Measurements from ENCODE around the gene HLA-DQA1.
"Not testable (repeated sequence)": the region's sequence is repeated elsewhere in the genome, so short reads cannot be mapped to it uniquely, and the experiment has no call there.

HLA-DQA1 gene

DNA sequence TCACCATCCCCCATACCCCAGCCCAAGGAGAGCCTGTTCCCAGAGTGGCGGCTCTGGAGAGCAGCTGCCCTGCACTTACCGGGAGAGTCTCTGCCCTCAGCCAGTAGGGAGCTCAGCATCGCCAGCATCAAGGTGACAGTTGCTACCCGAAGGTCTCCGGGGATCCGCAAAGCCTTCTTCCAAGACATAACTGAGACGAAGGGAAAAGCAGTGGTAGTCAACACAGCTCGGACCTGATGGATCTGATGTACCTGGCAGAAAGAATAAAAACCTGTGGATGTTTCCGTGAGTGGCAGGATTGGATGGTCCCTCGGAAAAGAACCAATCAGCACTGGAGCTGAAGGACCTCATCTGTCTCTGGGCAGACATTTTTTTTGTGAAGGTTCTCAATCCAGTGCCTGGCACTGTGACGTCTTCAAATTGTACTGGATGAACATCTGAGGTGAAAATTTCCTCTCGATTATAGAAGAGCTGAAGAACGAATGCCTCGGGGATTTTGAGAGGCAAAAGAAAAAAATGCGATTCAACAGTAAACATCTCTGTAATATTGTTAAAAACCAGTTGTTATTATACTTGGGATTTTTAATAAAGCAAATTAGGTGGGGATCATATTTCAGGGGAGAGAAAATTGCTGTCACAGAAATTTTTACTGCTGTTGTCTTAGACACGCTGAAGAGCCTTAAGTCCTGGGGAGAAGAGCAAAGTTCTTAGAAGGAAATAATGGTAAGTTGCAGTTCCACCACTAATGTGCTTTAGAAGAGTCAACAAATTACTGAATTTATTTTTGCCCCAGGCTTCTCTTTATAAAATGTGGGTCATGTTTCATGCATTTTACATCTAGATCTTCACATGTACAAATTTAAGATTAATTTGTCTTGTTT, 29.5 kb downstream of the HLA-DQA1 start, which contains the start of gene HLA-DQB1:
Gene HLA-DQB1, minus strand, starts transcription at position 238 of the 881 bp plus-strand sequence. Its CDS starts 50 bp downstream, at position 188.
- H3K4me3 ChIP-seq (replicated peaks; ENCODE audit: low read depth, low read length), result no peak within 1 kb of the TSS
- TF ChIP-seq, protein P1, sequence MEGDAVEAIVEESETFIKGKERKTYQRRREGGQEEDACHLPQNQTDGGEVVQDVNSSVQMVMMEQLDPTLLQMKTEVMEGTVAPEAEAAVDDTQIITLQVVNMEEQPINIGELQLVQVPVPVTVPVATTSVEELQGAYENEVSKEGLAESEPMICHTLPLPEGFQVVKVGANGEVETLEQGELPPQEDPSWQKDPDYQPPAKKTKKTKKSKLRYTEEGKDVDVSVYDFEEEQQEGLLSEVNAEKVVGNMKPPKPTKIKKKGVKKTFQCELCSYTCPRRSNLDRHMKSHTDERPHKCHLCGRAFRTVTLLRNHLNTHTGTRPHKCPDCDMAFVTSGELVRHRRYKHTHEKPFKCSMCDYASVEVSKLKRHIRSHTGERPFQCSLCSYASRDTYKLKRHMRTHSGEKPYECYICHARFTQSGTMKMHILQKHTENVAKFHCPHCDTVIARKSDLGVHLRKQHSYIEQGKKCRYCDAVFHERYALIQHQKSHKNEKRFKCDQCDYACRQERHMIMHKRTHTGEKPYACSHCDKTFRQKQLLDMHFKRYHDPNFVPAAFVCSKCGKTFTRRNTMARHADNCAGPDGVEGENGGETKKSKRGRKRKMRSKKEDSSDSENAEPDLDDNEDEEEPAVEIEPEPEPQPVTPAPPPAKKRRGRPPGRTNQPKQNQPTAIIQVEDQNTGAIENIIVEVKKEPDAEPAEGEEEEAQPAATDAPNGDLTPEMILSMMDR (IDR thresholded peaks at IDR 0.05; ENCODE audit: low read length, missing control alignments), result no peak
- peak; percentile 23 for DNase-seq (ENCODE audit: low read depth)

DNA sequence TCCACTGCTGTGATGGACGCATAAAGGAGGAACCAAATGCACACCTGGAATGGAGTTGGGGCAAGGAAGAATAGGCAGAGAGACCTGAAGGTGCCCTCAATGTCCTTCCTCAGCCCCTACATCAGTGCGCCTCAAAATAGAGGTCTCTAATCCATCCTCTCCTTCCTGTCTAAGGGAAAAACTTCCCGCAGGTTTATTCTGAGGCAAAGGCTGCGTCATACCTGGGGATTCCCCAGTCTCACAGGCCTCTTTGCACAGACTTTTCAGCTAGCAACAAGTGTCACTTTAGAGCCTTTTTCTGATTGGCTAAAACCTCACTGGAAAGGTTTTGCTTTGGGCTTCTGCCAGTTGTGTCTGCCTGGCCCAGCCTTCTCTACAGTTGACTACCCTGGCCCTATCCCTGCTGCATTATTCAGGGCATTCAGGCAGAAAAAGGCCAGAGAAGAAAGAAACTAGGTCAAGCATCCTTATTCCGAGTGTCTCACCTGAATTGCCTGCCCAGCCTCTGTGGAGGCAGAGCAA, 31.1 kb downstream of the HLA-DQA1 start:
- TF ChIP-seq, protein P1 (IDR thresholded peaks at IDR 0.05; ENCODE audit: low read length, missing control alignments), result no peak
- no peak overlapping the region for H3K4me3 ChIP-seq (replicated peaks; ENCODE audit: low read depth, low read length)
- peak; percentile 23 for DNase-seq (ENCODE audit: low read depth)

DNA sequence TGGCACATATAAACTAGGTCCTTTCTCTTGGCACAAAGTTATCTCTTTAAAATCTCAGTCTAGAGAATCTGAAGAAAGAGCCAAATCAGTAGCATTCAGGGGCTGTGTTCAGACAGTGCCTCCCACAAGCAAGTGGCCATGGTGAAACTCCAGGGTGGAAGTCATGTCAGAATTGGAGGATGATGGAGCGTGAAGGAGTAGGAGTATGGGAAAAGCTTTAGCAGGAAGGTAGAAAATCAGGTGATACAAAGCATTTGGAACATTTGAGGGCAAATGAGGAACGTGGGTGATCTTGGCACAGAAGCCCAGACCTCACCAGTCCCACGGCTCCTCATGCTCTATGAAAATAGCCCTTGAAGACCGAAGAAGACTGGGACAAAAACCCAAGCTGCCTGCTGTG, 32.0 kb downstream of the HLA-DQA1 start:
- no peak overlapping the region for H3K4me3 ChIP-seq (replicated peaks; ENCODE audit: low read depth, low read length)
- TF ChIP-seq, protein P1 (IDR thresholded peaks at IDR 0.05; ENCODE audit: low read length, missing control alignments), result no peak
- DNase-seq (ENCODE audit: low read depth), result no peak

DNA sequence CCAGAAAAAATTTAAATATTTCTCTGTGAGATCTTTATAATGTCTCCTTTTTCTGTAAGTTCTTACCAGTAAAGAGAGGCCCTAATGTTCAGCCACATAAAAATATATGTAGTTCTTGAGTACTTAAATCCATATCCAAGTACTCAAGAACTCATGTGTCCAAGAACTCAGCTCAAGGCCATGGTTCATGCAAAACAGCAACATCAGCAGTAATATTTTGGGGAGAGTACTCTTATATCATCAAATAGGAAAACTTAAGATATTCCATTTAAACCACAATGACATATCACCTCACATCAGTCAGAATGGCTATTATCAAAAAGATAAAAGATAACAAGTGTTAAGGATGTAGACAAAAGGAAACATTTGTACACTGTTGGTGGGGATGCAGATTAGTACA, 32.7 kb downstream of the HLA-DQA1 start:
- no peak overlapping the region for H3K4me3 ChIP-seq (replicated peaks; ENCODE audit: low read depth, low read length)
- TF ChIP-seq, protein P1 (IDR thresholded peaks at IDR 0.05; ENCODE audit: low read length, missing control alignments), result no peak
- no peak for DNase-seq (ENCODE audit: low read depth)

DNA sequence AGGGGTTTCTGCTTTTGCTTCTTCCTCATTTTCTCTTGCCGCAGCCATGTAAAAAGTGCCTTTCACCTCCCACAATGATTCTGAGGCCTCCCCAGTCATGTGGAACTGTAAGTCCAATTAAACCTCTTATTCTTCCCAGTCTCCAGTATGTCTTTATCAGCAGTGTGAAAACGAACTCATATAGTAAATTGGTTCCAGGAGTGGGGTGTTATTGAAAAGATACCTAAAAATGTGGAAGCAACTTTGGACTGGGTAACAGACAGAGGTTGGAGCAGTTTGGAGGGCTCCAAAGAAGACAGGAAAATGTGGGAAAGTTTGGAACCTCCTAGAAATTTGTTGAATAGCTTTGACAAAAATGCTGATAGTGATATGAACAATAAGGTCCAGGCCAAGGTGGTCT, 34.7 kb downstream of the HLA-DQA1 start:
- not testable (repeated sequence) for DNase-seq (ENCODE audit: low read depth); H3K4me3 ChIP-seq (replicated peaks; ENCODE audit: low read depth, low read length)

DNA sequence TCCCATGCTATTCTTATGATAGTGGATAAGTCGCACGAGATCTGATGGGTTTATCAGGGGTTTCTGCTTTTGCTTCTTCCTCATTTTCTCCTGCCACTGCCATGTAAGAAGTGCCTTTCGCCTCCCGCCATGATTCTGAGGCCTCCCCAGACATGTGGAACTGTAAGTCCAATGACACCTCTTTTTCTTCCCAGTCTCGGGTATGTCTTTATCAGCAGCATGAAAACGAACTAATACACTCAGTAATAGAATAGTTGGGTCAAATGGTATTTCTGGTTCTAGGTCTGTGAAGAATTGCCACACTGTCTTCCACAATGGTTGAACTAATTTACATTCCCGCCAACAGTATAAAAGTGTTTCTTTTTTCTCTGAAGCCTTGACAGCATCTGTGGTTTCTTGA, 36.9 kb downstream of the HLA-DQA1 start:
- not testable (repeated sequence) for H3K4me3 ChIP-seq (replicated peaks; ENCODE audit: low read depth, low read length); DNase-seq (ENCODE audit: low read depth)

DNA sequence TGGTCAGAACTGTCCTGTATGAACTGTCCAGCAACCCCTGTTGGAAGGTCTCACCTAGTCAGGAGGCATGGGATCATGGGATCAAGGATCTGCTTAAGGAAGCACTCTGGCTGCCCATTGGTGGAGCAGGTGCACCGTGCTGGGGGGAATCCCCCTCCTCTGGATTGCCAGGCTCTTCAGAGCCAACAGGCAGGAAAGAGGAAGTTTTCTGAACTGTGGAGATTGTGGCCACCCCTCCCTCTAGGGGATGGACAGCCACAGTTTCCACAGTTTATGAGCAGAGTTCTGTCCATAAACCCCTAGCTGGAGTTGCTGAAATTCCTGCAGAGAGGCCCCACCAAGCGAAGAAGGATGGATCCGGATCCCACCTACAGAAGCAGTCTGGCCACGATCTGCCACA, 42.3 kb downstream of the HLA-DQA1 start:
- TF ChIP-seq, protein P1 (IDR thresholded peaks at IDR 0.05; ENCODE audit: low read length, missing control alignments), result no peak
- H3K4me3 ChIP-seq (replicated peaks; ENCODE audit: low read depth, low read length), result no peak overlapping the region
- no peak for DNase-seq (ENCODE audit: low read depth)

DNA sequence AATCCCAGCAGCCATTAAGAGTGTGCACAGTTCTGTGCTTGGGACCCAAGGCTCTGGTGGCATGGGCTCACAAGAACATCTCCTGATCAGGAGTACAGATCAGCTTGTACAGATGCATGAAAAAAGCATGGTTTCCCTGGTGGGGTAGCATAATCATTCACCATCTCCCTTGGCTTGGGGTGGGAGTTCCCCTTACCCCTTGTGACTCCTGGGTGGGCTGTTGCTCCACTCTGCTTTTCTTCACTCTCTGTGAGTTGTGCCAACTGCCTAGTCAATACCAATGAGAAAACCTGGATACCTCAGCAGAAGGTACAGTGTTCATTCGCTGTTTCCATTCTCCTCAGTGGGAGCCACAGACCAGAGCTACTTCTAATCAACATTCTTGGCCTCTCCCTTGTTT, 42.8 kb downstream of the HLA-DQA1 start:
- H3K4me3 ChIP-seq (replicated peaks; ENCODE audit: low read depth, low read length), result no peak overlapping the region
- DNase-seq (ENCODE audit: low read depth), result no peak

More for the DNA sequence above, 42.8 kb downstream of the HLA-DQA1 start:
- TF ChIP-seq, protein P1 (IDR thresholded peaks at IDR 0.05; ENCODE audit: low read length, missing control alignments), result no peak

All from fibroblast of pulmonary artery (primary cell).